Loucy (cell line): ENCODE data around the gene LEMD1.
"Not testable (repeated sequence)": the region's sequence is repeated elsewhere in the genome, so short reads cannot be mapped to it uniquely, and the experiment has no call there.

Source experiments
- H2AFZ ChIP-seq: fragments of 200-600 bp; sonication (generic); 2 replicates; pipeline ENCODE4 v1.6.0; 2016; ENCODE audit warnings: antibody characterized with exemption, mild to moderate bottlenecking, low read length, moderate library complexity
- H3F3A ChIP-seq: fragments of 200-600 bp; 2 replicates; pipeline ENCODE4 v1.6.0; 2016; ENCODE audit warnings: antibody characterized with exemption, low read depth, mild to moderate bottlenecking
- H3K27me3 ChIP-seq: fragments of 200-600 bp; sonication (generic); 2 replicates; pipeline ENCODE4 v1.6.1; 2014; ENCODE audit warnings: low read length, mild to moderate bottlenecking; ENCODE audit not compliant: insufficient read depth, poor library complexity, severe bottlenecking
- H3K36me3 ChIP-seq: fragments of 200-600 bp; sonication (generic); 2 replicates; pipeline ENCODE4 v1.6.1; 2016; ENCODE audit warnings: low read length; ENCODE audit not compliant: insufficient read depth
- H3K4me1 ChIP-seq: fragments of 200-600 bp; sonication (generic); 2 replicates; pipeline ENCODE4 v1.5.1; 2014; ENCODE audit warnings: low read length, mild to moderate bottlenecking; ENCODE audit not compliant: insufficient read depth, poor library complexity, severe bottlenecking
- H3K4me2 ChIP-seq: fragments of 200-600 bp; sonication (generic); 2 replicates; pipeline ENCODE4 v1.6.0; 2014; ENCODE audit warnings: antibody characterized with exemption, low read length, low read depth, mild to moderate bottlenecking; ENCODE audit not compliant: poor library complexity, severe bottlenecking
- H3K4me3 ChIP-seq: fragments of 200-600 bp; sonication (generic); 2 replicates; pipeline ENCODE4 v1.5.1; 2014; ENCODE audit warnings: low read length, mild to moderate bottlenecking, mixed read lengths; ENCODE audit not compliant: poor library complexity, severe bottlenecking
- H3K79me2 ChIP-seq: fragments of 200-600 bp; sonication (generic); 2 replicates; pipeline ENCODE4 v1.6.1; 2014; ENCODE audit warnings: low read length; ENCODE audit not compliant: insufficient read depth
- H3K9ac ChIP-seq: fragments of 200-600 bp; sonication (generic); 2 replicates; pipeline ENCODE4 v1.6.0; 2014; ENCODE audit warnings: mild to moderate bottlenecking, low read depth, low read length, moderate library complexity; ENCODE audit not compliant: poor library complexity, severe bottlenecking
- H3K9me2 ChIP-seq: fragments of 200-600 bp; sonication (generic); replicated peaks from 2 replicates; pipeline ENCODE4 v1.6.1; 2016; ENCODE audit warnings: low read depth, low read length, mixed read lengths
- H3K9me3 ChIP-seq: fragments of 200-600 bp; sonication (generic); 2 replicates; pipeline ENCODE4 v1.6.1; 2014; ENCODE audit warnings: mild to moderate bottlenecking, antibody characterized with exemption, low read length, low read depth; ENCODE audit not compliant: insufficient read depth
- H4K20me1 ChIP-seq: fragments of 200-600 bp; sonication (generic); 2 replicates; pipeline ENCODE4 v1.6.0; 2014; ENCODE audit warnings: antibody characterized with exemption, low read length, mild to moderate bottlenecking; ENCODE audit not compliant: insufficient read depth, poor library complexity, severe bottlenecking
- EZH2phosphoT487 ChIP-seq: fragments of 200-600 bp; IDR thresholded peaks from 2 replicates; pipeline ENCODE4 v1.6.1; 2018; ENCODE audit warnings: antibody characterized with exemption, mild to moderate bottlenecking, moderate library complexity, borderline replicate concordance
- TF ChIP-seq, protein P1 (sequence below): fragments of 200-600 bp; sonication (generic); conservative IDR thresholded peaks from 2 replicates; pipeline ENCODE4 v1.5.1; 2014; ENCODE audit warnings: mild to moderate bottlenecking, antibody characterized with exemption, low read length

The LEMD1 gene

GRCh38 chr1:205416322-205416721, 5.5 kb downstream of the LEMD1 start:
- no peaks in the 10 kb centered on the region for H3K79me2 ChIP-seq
- no peaks in the 10 kb centered on the region for H3K9me3 ChIP-seq
- no peak overlapping the region for H2AFZ ChIP-seq
- H3K4me3 ChIP-seq: no peak overlapping the region
- H3K9me2 ChIP-seq: no peaks in the 10 kb centered on the region
- H3K9ac ChIP-seq: no peak overlapping the region
- no peaks in the 10 kb centered on the region for H4K20me1 ChIP-seq
- no peaks in the 10 kb centered on the region for H3K4me1 ChIP-seq
- H3F3A ChIP-seq: no peaks in the 10 kb centered on the region
- H3K36me3 ChIP-seq: no peaks in the 10 kb centered on the region
- TF ChIP-seq, protein P1, sequence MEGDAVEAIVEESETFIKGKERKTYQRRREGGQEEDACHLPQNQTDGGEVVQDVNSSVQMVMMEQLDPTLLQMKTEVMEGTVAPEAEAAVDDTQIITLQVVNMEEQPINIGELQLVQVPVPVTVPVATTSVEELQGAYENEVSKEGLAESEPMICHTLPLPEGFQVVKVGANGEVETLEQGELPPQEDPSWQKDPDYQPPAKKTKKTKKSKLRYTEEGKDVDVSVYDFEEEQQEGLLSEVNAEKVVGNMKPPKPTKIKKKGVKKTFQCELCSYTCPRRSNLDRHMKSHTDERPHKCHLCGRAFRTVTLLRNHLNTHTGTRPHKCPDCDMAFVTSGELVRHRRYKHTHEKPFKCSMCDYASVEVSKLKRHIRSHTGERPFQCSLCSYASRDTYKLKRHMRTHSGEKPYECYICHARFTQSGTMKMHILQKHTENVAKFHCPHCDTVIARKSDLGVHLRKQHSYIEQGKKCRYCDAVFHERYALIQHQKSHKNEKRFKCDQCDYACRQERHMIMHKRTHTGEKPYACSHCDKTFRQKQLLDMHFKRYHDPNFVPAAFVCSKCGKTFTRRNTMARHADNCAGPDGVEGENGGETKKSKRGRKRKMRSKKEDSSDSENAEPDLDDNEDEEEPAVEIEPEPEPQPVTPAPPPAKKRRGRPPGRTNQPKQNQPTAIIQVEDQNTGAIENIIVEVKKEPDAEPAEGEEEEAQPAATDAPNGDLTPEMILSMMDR: no peak
- no peak for TF ChIP-seq EZH2phosphoT487
- H3K4me2 ChIP-seq: no peak overlapping the region
- H3K27me3 ChIP-seq: no peaks in the 10 kb centered on the region

DNA sequence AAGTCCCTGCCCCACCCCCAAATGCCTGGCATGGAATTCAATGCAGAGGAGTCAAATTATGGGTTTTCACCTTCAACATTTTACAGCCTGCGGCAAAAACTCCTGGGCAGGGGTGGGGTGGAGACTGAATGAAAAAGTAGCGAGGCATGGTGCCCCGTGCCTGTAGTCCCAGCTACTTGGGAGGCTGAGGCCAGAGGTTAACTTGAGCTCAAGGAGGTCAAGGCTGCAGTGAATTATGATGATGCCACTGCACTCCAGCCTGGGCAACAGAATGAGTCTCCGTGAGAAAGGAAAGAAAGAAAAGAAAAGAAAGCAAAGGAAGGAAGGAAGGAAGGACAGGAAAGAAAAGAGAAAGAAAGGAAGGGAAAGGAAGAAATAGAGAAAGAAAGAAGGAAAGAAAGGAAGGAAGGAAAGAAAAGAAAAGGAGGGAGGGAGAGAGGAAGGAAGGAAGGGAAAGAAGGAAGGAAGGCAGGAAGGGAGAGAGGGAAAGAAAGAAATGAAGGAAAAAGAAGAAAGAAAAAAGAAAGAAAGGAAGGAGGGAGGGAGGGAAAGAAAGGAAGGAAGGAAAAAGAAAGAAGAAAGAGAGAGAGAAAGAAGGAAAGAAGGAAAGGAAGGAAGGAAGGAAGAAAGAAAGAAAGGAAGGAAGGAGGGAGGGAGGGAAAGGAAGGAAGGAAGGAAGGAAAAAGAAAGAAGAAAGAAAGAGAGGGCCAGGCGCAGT, 11.1 kb downstream of the LEMD1 start:
- Histone ChIP-seq H3K4me2 (no peak overlapping the region), H2AFZ (no peak overlapping the region), H4K20me1 (no peaks in the 10 kb centered on the region), H3K9ac (no peak overlapping the region), H3K36me3 (no peaks in the 10 kb centered on the region), H3F3A (no peaks in the 10 kb centered on the region), H3K27me3 (no peaks in the 10 kb centered on the region), H3K79me2 (no peaks in the 10 kb centered on the region), H3K4me1 (no peaks in the 10 kb centered on the region), H3K4me3 (no peak overlapping the region), H3K9me2 (no peaks in the 10 kb centered on the region), H3K9me3 (no peaks in the 10 kb centered on the region)
- no peak for TF ChIP-seq EZH2phosphoT487
- TF ChIP-seq, protein P1: no peak

- Histone ChIP-seq H3F3A (no peaks in the 10 kb centered on the region), H3K9ac (no peak overlapping the region), H3K4me1 (no peaks in the 10 kb centered on the region), H3K36me3 (no peaks in the 10 kb centered on the region), H4K20me1 (no peaks in the 10 kb centered on the region), H3K9me2 (no peaks in the 10 kb centered on the region), H2AFZ (no peak overlapping the region), H3K4me3 (no peak overlapping the region), H3K9me3 (no peaks in the 10 kb centered on the region), H3K4me2 (no peak overlapping the region), H3K27me3 (no peaks in the 10 kb centered on the region), H3K79me2 (no peaks in the 10 kb centered on the region)
- TF ChIP-seq, protein P1: no peak
- TF ChIP-seq EZH2phosphoT487: no peak
Measured at GRCh38 chr1:205407970-205408369, 13.9 kb downstream of the LEMD1 start.

GRCh38 chr1:205406252-205406651, 15.6 kb downstream of the LEMD1 start:
- H3K4me3 ChIP-seq, H3K9me2 ChIP-seq, H3K36me3 ChIP-seq, H3K27me3 ChIP-seq, H3K79me2 ChIP-seq, H4K20me1 ChIP-seq, H3K9ac ChIP-seq, H3F3A ChIP-seq, H3K4me1 ChIP-seq, H2AFZ ChIP-seq, H3K9me3 ChIP-seq, H3K4me2 ChIP-seq: not testable (repeated sequence)

DNA sequence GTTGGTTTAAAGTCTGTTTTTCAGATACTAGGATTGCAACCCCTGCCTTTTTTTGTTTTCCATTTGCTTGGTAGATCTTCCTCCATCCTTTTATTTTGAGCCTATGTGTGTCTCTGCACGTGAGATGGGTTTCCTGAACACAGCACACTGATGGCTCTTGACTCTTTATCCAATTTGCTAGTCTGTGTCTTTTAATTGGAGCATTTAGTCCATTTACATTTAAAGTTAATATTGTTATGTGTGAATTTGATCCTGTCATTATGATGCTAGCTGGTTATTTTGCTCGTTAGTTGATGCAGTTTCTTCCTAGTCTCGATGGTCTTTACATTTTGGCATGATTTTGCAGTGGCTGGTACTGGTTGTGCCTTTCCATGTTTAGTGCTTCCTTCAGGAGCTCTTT, 17.4 kb downstream of the LEMD1 start:
- H3K9me2 ChIP-seq, H3F3A ChIP-seq: not testable (repeated sequence)

More for the DNA sequence above, 17.4 kb downstream of the LEMD1 start:
- not testable (repeated sequence) for H3K9me3 ChIP-seq, H3K4me3 ChIP-seq, H3K36me3 ChIP-seq, H3K4me2 ChIP-seq, H3K9ac ChIP-seq, H3K4me1 ChIP-seq, H3K79me2 ChIP-seq, H2AFZ ChIP-seq, H4K20me1 ChIP-seq, H3K27me3 ChIP-seq
